MM.1S (cell line): Measurements from ENCODE around the gene PELI1.

Experiments
- EZH2 ChIP-seq: fragments of 300-600 bp; sonication (generic); optimal IDR thresholded peaks from 2 replicates; pipeline ENCODE3; 2017; ENCODE audit warnings: low read depth, mild to moderate bottlenecking, antibody characterized with exemption, low read length, mixed read lengths
- TF ChIP-seq, protein P1 (sequence below): fragments of 300-600 bp; sonication (generic); IDR thresholded peaks from 2 replicates; pipeline ENCODE4 v1.5.1; 2016; ENCODE audit warnings: antibody characterized with exemption, low read length, mixed read lengths

DNA sequence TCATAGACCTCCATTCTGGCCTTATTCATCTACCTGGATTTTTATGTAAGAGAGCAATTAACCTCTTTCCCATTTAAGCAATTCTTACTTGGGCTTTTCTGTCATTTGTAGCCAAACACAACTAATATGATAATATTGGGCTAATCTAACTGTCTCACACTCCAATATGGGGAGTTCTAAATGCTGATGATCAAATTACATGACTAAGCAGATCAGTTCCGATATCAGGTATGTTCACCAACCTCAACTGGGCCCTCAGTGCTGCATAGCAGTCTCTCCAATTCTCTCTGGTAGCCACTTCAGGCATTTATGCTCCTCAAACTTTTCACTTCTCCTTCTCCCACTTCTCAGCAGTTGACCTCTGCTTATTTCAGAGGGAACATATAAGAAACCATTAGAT is 64.0 kb downstream of the PELI1 start:
- TF ChIP-seq, protein P1, sequence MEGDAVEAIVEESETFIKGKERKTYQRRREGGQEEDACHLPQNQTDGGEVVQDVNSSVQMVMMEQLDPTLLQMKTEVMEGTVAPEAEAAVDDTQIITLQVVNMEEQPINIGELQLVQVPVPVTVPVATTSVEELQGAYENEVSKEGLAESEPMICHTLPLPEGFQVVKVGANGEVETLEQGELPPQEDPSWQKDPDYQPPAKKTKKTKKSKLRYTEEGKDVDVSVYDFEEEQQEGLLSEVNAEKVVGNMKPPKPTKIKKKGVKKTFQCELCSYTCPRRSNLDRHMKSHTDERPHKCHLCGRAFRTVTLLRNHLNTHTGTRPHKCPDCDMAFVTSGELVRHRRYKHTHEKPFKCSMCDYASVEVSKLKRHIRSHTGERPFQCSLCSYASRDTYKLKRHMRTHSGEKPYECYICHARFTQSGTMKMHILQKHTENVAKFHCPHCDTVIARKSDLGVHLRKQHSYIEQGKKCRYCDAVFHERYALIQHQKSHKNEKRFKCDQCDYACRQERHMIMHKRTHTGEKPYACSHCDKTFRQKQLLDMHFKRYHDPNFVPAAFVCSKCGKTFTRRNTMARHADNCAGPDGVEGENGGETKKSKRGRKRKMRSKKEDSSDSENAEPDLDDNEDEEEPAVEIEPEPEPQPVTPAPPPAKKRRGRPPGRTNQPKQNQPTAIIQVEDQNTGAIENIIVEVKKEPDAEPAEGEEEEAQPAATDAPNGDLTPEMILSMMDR: no peak
- no peak for TF ChIP-seq EZH2
